ENCODE measurements around the gene SLFN14. TPM values are rescaled to one million over a fixed set of nuclear protein-coding genes. Genes with fewer than 3 reads are reported as not detected.

The SLFN14 gene
- total and polyA plus RNA-seq, 3 donors from 2014 or later, result 0.30 to 0.55 (median 0.37) TPM

DNA sequence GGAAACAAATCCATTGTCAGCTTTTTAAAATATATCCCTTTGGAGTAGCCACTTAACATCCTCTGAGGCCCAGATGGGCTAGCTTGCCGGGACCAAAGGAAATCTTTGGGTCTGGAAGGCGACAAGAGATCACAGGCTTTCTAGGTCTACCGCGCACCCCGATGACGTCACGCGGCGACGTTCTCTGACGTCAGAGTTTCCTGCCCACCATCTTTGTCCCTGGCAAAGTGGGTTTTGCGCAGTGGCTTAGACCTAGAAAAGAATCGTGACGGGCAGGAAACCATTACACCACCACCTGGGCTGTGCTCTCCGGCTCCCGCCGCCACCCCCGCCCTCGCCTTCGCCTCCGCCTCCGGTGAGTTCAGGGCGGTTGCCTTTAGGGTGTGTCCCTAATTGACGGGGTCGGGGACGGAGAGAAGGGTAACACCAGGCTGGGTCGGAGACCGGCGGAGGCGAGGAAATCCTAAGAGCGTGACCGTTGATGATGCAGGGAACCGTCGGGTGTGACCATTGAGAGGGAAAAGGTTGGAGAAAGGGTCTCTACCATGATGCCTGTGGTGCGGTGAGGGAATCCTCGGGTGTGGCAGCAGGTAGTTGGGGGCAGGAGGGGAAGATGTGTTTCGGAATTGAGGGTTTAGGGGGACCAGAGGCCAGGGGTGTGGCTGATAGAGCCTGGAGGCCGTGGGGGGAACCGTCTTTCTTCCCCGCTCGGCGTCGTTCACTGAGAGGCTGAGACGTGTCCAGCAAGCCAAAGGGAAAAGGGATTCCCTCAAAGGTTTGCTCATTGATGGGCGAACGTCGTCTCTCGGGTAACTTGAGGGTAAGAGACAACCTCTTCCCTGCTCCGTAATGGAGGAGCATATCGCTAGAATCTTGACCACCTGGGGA, 26.7 kb upstream of the SLFN14 start, which contains the start of gene AP2B1:
AP2B1 (plus strand) TSS at position 249 of the 888 bp plus-strand sequence. CDS start 6,709 bp downstream, outside the sequence.
- H3K4me1 ChIP-seq, result peaks cover 13% of the 10 kb centered on the region
- no peaks in the 10 kb centered on the region for H3K36me3 ChIP-seq (ENCODE audit: low read depth, missing control alignments)
- no peaks in the 10 kb centered on the region for H3K9me3 ChIP-seq
- H3K27me3 ChIP-seq, result no peaks in the 10 kb centered on the region
- TF ChIP-seq POLR2A (IDR thresholded peaks at IDR 0.05), result no peak
- TF ChIP-seq, protein P1, sequence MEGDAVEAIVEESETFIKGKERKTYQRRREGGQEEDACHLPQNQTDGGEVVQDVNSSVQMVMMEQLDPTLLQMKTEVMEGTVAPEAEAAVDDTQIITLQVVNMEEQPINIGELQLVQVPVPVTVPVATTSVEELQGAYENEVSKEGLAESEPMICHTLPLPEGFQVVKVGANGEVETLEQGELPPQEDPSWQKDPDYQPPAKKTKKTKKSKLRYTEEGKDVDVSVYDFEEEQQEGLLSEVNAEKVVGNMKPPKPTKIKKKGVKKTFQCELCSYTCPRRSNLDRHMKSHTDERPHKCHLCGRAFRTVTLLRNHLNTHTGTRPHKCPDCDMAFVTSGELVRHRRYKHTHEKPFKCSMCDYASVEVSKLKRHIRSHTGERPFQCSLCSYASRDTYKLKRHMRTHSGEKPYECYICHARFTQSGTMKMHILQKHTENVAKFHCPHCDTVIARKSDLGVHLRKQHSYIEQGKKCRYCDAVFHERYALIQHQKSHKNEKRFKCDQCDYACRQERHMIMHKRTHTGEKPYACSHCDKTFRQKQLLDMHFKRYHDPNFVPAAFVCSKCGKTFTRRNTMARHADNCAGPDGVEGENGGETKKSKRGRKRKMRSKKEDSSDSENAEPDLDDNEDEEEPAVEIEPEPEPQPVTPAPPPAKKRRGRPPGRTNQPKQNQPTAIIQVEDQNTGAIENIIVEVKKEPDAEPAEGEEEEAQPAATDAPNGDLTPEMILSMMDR (IDR thresholded peaks at IDR 0.05), result peak in 2 of 3 experiments; percentile 27 to 31
- DNase-seq, result peak; percentile 93
- peak within 1 kb of the TSS; percentile 90 to 94 for H3K27ac ChIP-seq
- H3K4me3 ChIP-seq, result peak within 1 kb of the TSS; percentile 95 to 97
- intact Hi-C loops (cut with DNase I; ENCODE audit: low total_unique reads), result no loop called here
- 0% methylated on average over 33 to 50 of the region's 50 CpGs for WGBS, 2 donors

DNA sequence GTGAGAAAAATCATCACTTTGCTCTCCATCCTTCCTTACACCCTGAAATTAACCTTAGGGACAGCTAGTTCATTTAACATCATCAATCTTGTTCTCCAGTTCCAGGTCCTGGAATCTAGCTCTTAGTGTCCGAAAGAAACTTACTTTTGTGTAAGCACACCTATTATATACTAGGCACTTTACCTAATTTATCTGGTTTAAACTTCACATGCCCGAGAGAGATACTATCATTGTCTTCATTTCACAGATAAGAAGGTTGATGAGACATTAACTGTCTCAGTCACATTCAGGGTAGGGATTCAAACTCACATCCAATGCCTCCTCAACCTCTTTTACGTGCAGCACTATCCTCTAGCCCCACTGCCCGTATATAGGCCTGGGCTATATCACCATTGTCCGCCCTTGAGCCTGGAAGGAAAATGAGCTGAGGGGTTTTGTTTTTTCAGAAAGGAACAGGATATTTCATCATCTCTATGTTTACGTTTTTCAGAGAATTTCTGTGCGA, 26.0 kb upstream of the SLFN14 start:
- intact Hi-C loops (cut with DNase I; ENCODE audit: low total_unique reads), result no loop called here
- 19 to 21% methylated on average over 7 of the region's 7 CpGs for WGBS, 2 donors
- TF ChIP-seq POLR2A (IDR thresholded peaks at IDR 0.05), result no peak
- TF ChIP-seq, protein P1 (IDR thresholded peaks at IDR 0.05), result no peak
- no peaks in the 10 kb centered on the region for H3K36me3 ChIP-seq (ENCODE audit: low read depth, missing control alignments)
- no peak for DNase-seq
- peak overlapping the region; percentile 90 to 94 for H3K27ac ChIP-seq
- no peaks in the 10 kb centered on the region for H3K9me3 ChIP-seq
- no peaks in the 10 kb centered on the region for H3K27me3 ChIP-seq
- H3K4me1 ChIP-seq, result peaks cover 13% of the 10 kb centered on the region
- peak overlapping the region; percentile 95 to 97 for H3K4me3 ChIP-seq

DNA sequence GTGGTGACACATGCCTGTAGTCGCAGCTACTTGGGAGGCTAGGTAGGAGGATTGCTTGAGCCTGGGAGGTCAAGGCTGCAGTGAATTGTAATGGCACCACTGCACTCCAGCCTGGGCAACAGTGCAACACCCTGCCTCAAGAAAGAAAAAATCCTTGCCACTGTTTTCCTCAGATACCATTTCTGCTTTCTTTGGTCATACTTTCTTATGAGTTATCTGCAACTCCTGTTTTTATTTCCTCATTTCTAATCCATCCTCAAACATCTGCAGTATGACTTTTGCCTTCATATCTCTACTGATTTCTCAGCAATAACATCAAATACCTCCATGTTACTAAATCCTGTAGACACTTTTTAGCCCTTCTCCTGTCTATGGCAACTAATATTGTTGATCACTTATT, 23.4 kb upstream of the SLFN14 start:
- H3K4me3 ChIP-seq, result no peak overlapping the region
- DNase-seq, result no peak
- no peak overlapping the region for H3K27ac ChIP-seq
- peaks cover 19% of the 10 kb centered on the region for H3K4me1 ChIP-seq
- H3K9me3 ChIP-seq, result no peaks in the 10 kb centered on the region
- no peaks in the 10 kb centered on the region for H3K27me3 ChIP-seq
- no peaks in the 10 kb centered on the region for H3K36me3 ChIP-seq (ENCODE audit: low read depth, missing control alignments)
- no peak for TF ChIP-seq POLR2A (IDR thresholded peaks at IDR 0.05)
- TF ChIP-seq, protein P1 (IDR thresholded peaks at IDR 0.05), result no peak
- intact Hi-C loops (cut with DNase I; ENCODE audit: low total_unique reads), result no loop called here
- WGBS, 2 donors, result 67 to 79% methylated on average over 1 of the region's 1 CpG

DNA sequence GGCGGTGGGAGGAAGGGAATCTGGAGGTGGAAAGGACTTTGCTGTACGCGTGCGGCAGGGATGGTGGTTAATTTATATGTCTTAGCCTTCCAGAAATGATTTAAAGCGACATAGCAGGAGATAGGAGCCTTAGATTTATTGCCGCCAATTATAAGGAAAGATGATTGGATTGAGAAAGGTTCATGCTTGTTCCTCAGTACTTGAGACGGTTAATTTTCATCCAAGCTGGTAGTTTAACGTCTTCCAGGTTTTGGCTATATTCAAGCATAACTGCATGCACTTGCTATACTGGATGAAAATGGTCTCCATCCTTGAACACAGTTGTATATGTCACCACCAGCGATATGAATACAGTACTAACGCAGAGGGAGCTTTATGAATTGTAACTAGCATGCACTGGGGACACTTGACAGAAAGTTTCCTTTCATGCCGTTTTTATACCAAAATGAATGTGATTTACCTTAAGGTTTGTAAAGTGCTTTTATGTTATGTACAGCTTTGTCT, 18.4 kb upstream of the SLFN14 start:
- Histone ChIP-seq H3K36me3 (ENCODE audit: low read depth, missing control alignments) (no peaks in the 10 kb centered on the region), H3K27me3 (no peaks in the 10 kb centered on the region), H3K9me3 (no peaks in the 10 kb centered on the region), H3K27ac (peak overlapping the region; percentile 86 to 88), H3K4me1 (peaks cover 9% of the 10 kb centered on the region), H3K4me3 (peak overlapping the region; percentile 75 to 82)
- intact Hi-C loops (cut with DNase I; ENCODE audit: low total_unique reads), result no loop called here
- DNase-seq, result no peak
- TF ChIP-seq POLR2A (IDR thresholded peaks at IDR 0.05), result no peak
- TF ChIP-seq, protein P1 (IDR thresholded peaks at IDR 0.05), result no peak
- 1 to 3% methylated on average over 9 to 11 of the region's 11 CpGs for WGBS, 2 donors
